CD4-positive, alpha-beta T cell (primary cell): ENCODE data around the gene SHISA2. TPM values are rescaled to one million over a fixed set of nuclear protein-coding genes. Genes with fewer than 3 reads are reported as not detected.

Source experiments
- ATAC-seq: fragments of 200-7000 bp; cut with Tn5 transposase; one replicate; pipeline ENCODE4 v1.10.0; 2022; ENCODE audit warnings: mild to moderate bottlenecking; ENCODE audit not compliant: poor library complexity
- CTCF ChIA-PET: fragments of 350-600 bp; sonication (Branson Sonifier 250); formaldehyde crosslinking; loops from one replicate; lab custom pipeline; 2021; ENCODE audit warnings: antibody characterized with exemption, inconsistent platforms; lab: Charles Lee
- POLR2A ChIA-PET: fragments of 350-600 bp; sonication (Branson Sonifier 250); formaldehyde crosslinking; loops from one replicate; lab custom pipeline; 2021; ENCODE audit warnings: antibody characterized with exemption, inconsistent platforms; lab: Charles Lee
- DNase-seq, 14 experiments: peaks; one replicate each; pipeline ENCODE4 v3.0.0-alpha.2; 2013 to 2020; ENCODE audit warnings: mixed read lengths in 2 of 14
- H3K27ac ChIP-seq, 2 donors: one replicate each; pipeline versions ENCODE4 v1.5.1 to v1.7.0; 2013; ENCODE audit warnings: low read length in 2 of 2, low read depth in 1 of 2, mild to moderate bottlenecking in 1 of 2
- H3K27me3 ChIP-seq, 2 experiments: 1 replicate in 1 of 2; 2 replicates in 1 of 2; pipeline versions ENCODE4 v1.6.1 to v1.7.0; 2013; ENCODE audit warnings: low read length in 2 of 2, control low read depth in 1 of 2, mild to moderate bottlenecking in 1 of 2, moderate library complexity in 1 of 2; ENCODE audit not compliant: insufficient read depth in 2 of 2, control insufficient read depth in 1 of 2
- H3K36me3 ChIP-seq: one replicate; pipeline ENCODE4 v1.6.1; 2013; ENCODE audit warnings: low read length, control low read depth; ENCODE audit not compliant: insufficient read depth
- H3K4me1 ChIP-seq: one replicate; pipeline ENCODE4 v1.6.1; 2013; ENCODE audit warnings: low read length, control low read depth; ENCODE audit not compliant: insufficient read depth
- H3K4me3 ChIP-seq: one replicate; pipeline ENCODE4 v1.5.1; 2013; ENCODE audit warnings: mild to moderate bottlenecking, low read length, moderate library complexity
- H3K9me3 ChIP-seq, 2 experiments: 1 replicate in 1 of 2; 2 replicates in 1 of 2; pipeline versions ENCODE4 v1.6.1 to v1.7.0; 2013; ENCODE audit warnings: low read length in 2 of 2, mild to moderate bottlenecking in 2 of 2, control low read depth in 1 of 2, moderate library complexity in 1 of 2; ENCODE audit not compliant: control insufficient read depth in 1 of 2, insufficient read depth in 1 of 2
- H3K27ac Mint-ChIP-seq: one replicate; pipeline ENCODE4 v1.8.0; 2020; ENCODE audit warnings: mixed read lengths
- H3K27me3 Mint-ChIP-seq: one replicate; pipeline ENCODE4 v1.8.0; 2021; ENCODE audit warnings: mixed read lengths
- H3K36me3 Mint-ChIP-seq: one replicate; pipeline ENCODE4 v1.8.0; 2021; ENCODE audit warnings: low read depth, mixed read lengths
- H3K4me1 Mint-ChIP-seq: one replicate; pipeline ENCODE4 v1.8.0; 2021; ENCODE audit warnings: low read depth, mixed read lengths
- H3K4me3 Mint-ChIP-seq: one replicate; pipeline ENCODE4 v1.8.0; 2020; ENCODE audit warnings: mild to moderate bottlenecking, mixed read lengths
- H3K9me3 Mint-ChIP-seq: one replicate; pipeline ENCODE4 v1.8.0; 2020; ENCODE audit warnings: mixed read lengths
- intact Hi-C, 2 experiments: fragments of 100-400 bp; cut with DNase I in 1 of 2; cut with micrococcal nuclease in 1 of 2; formaldehyde crosslinking; loops; one replicate each; pipeline versions ENCODE4 v1.15.1 to v1.9.0; 2023 to 2025; cut with DNase I, micrococcal nuclease
- total RNA-seq, 174 experiments: library from RNA in 2 of 174; stranded (reverse) in 2 of 174; gene quantifications; one replicate each; pipeline ENCODE4 v1.2.3 and lab custom pipeline; 2021 to 2026
- TF ChIP-seq, protein P1 (sequence below): fragments of 200-600 bp; IDR thresholded peaks from one replicate; pipeline ENCODE4 v1.8.0; 2022; ENCODE audit warnings: antibody characterized with exemption, mild to moderate bottlenecking

SHISA2 gene
- total RNA-seq, 2 experiments from 2014 or later: 0.52 to 0.92 TPM

DNA sequence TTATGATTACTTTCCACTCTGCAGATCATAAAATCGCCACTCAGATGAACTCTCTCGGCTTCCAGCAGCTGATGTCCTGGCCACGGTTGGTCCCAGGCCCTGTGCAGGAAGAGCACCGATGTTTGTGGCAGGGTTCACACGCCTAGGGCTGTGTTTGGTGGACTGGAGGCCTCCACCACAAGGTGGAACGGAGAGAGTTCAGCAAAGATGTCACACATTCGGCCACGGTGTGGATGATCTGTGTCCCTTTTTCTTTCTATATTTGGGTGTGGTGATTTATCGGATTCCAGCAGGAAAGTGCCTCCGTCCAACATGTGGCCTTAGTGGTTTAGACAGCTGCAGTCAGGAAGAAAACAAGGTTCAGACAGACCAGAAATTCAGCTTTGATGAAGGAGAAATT is 521 bp upstream of the SHISA2 start:
- Histone ChIP-seq H3K9me3 (peaks cover 0 to 9% of the 10 kb centered on the region in 2 experiments), H3K4me1 (peaks cover 26% of the 10 kb centered on the region), H3K4me3 (peak overlapping the region; percentile 53), H3K36me3 (no peaks in the 10 kb centered on the region), H3K27me3 (peaks cover 21 to 31% of the 10 kb centered on the region in 2 experiments), H3K27ac (no peak overlapping the region)
- Mint-ChIP-seq H3K27me3 (peaks cover 42% of the 10 kb centered on the region), H3K4me1 (peaks cover 18% of the 10 kb centered on the region), H3K9me3 (no peaks in the 10 kb centered on the region), H3K4me3 (peak overlapping the region; percentile 81), H3K27ac (no peak overlapping the region), H3K36me3 (no peaks in the 10 kb centered on the region)
- no peak for ATAC-seq
- DNase-seq: peak in 1 of 14 experiments; percentile 4
- POLR2A ChIA-PET: no interaction called here
- TF ChIP-seq, protein P1, sequence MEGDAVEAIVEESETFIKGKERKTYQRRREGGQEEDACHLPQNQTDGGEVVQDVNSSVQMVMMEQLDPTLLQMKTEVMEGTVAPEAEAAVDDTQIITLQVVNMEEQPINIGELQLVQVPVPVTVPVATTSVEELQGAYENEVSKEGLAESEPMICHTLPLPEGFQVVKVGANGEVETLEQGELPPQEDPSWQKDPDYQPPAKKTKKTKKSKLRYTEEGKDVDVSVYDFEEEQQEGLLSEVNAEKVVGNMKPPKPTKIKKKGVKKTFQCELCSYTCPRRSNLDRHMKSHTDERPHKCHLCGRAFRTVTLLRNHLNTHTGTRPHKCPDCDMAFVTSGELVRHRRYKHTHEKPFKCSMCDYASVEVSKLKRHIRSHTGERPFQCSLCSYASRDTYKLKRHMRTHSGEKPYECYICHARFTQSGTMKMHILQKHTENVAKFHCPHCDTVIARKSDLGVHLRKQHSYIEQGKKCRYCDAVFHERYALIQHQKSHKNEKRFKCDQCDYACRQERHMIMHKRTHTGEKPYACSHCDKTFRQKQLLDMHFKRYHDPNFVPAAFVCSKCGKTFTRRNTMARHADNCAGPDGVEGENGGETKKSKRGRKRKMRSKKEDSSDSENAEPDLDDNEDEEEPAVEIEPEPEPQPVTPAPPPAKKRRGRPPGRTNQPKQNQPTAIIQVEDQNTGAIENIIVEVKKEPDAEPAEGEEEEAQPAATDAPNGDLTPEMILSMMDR: no peak
- intact Hi-C loops: no loop called here
- CTCF ChIA-PET: no interaction called here

DNA sequence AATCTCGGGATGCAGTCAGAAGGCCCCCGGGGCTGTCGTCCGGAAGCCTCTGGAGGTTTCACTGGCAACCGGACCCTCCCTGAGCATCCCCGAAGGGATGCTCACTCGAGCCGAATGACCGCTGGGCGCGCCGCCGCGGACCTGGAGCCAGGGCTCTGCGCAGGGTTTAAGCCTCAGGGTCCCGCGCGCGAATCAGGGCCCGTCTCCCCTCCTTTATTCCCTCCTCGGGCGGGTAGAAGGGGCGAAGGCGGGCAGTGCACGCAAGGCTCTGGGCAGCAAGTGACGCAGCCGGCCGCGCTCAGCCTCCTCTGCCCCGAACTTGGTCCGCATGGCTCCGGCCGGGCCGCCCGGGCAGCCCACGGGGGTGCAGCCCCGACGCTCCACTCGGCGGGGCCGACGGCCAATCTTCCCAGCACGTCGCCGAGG is 572 bp downstream of the SHISA2 start:
- peaks cover 21 to 31% of the 10 kb centered on the region in 2 experiments for H3K27me3 ChIP-seq
- CTCF ChIA-PET: interaction anchor here (0.5 kb wide), 1 partner anchor 344 kb away, joined by 3 read pairs; no protein-coding TSS in a partner anchor
- intact Hi-C loops: no loop called here
- no peak for ATAC-seq
- Mint-ChIP-seq H3K36me3 (no peaks in the 10 kb centered on the region), H3K27ac (no peak overlapping the region), H3K27me3 (peaks cover 45% of the 10 kb centered on the region), H3K9me3 (no peaks in the 10 kb centered on the region), H3K4me1 (peaks cover 18% of the 10 kb centered on the region), H3K4me3 (peak overlapping the region; percentile 15)
- TF ChIP-seq, protein P1: no peak
- DNase-seq: no peak
- no peak overlapping the region for H3K27ac ChIP-seq
- H3K4me3 ChIP-seq: peak overlapping the region; percentile 53
- H3K36me3 ChIP-seq: no peaks in the 10 kb centered on the region
- POLR2A ChIA-PET: no interaction called here
- H3K9me3 ChIP-seq: peaks cover 0 to 14% of the 10 kb centered on the region in 2 experiments
- peaks cover 26% of the 10 kb centered on the region for H3K4me1 ChIP-seq

DNA sequence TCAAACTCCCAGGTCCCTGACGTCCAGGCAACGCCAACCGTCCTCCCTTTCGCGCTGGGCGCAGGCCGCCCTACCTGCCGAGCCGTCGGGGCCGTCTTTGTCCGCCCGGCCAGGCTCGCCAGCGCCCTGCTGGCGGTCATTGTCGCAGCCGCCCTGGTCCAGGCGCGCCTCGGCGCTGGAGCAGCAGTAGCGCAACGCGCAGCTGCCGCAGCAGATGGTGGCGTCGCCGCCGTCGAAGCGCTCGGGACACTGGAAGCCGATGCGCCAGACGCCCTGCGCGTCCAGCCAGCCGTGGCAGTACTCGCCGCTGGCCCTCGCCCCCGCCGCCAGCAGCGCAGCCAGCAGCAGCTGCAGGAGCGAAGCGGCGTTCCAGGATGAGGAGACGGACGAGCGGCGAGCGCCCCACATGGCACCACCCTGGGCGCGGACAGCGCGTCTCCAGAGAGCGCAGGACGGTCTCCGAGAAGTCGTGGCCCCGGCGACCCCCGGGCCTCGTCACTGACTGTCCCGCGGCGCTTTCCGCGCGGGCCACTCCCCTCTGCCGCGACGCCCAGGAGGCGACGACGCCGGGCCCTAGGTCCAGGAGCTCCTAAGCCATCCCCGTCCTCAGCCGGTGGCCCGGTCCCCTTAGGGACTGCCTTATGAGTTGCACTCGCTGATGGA is 1.1 kb downstream of the SHISA2 start:
- H3K9me3 ChIP-seq: peaks cover 0 to 14% of the 10 kb centered on the region in 2 experiments
- no peaks in the 10 kb centered on the region for H3K36me3 Mint-ChIP-seq
- peaks cover 18% of the 10 kb centered on the region for H3K4me1 Mint-ChIP-seq
- DNase-seq: peak in 5 of 14 experiments; percentile 7 to 39 (median 10)
- H3K27ac Mint-ChIP-seq: no peak overlapping the region
- peaks cover 26% of the 10 kb centered on the region for H3K4me1 ChIP-seq
- H3K27ac ChIP-seq: no peak overlapping the region
- H3K4me3 ChIP-seq: peak overlapping the region; percentile 53
- intact Hi-C loops: no loop called here
- no peak for ATAC-seq
- H3K9me3 Mint-ChIP-seq: no peaks in the 10 kb centered on the region
- TF ChIP-seq, protein P1: no peak
- H3K27me3 ChIP-seq: peaks cover 21 to 31% of the 10 kb centered on the region in 2 experiments
- H3K36me3 ChIP-seq: no peaks in the 10 kb centered on the region
- CTCF ChIA-PET: no interaction called here
- POLR2A ChIA-PET: no interaction called here
- H3K4me3 Mint-ChIP-seq: peak overlapping the region; percentile 15
- peaks cover 45% of the 10 kb centered on the region for H3K27me3 Mint-ChIP-seq
